Ectodermal cell (in vitro differentiated cells): ENCODE results near the gene HIF1AN.

Source experiments
- H3K27ac ChIP-seq: 2 replicates; pipeline ENCODE4 v1.7.0; 2013; ENCODE audit warnings: mild to moderate bottlenecking, low read depth, low read length; ENCODE audit not compliant: insufficient read depth, poor library complexity, severe bottlenecking
- H3K27me3 ChIP-seq: 2 replicates; pipeline ENCODE4 v1.7.0; 2013; ENCODE audit warnings: mild to moderate bottlenecking, low read length; ENCODE audit not compliant: insufficient read depth, control insufficient read depth, poor library complexity, severe bottlenecking
- H3K36me3 ChIP-seq: one replicate; pipeline ENCODE4 v1.7.0; 2013; ENCODE audit warnings: low read length; ENCODE audit not compliant: control insufficient read depth, insufficient read depth
- H3K4me1 ChIP-seq: one replicate; pipeline ENCODE4 v1.7.0; 2013; ENCODE audit warnings: low read length; ENCODE audit not compliant: control insufficient read depth, insufficient read depth
- H3K4me3 ChIP-seq: 2 replicates; pipeline ENCODE4 v1.7.0; 2013; ENCODE audit warnings: low read depth, low read length, control low read depth; ENCODE audit not compliant: insufficient read depth
- H3K9me3 ChIP-seq: 2 replicates; pipeline ENCODE4 v1.7.0; 2013; ENCODE audit warnings: mild to moderate bottlenecking, low read length, moderate library complexity; ENCODE audit not compliant: control insufficient read depth
- WGBS, 2 experiments: methylation state at CpG; one replicate each; pipeline ENCODE4 v1.1.7; 2013; ENCODE audit warnings: missing lambda C conversion rate in 2 of 2; 5-methylcytosine and 5-hydroxymethylcytosine counted together

Gene HIF1AN

GRCh38 chr10:100506596-100507356 lies 29.0 kb upstream of the HIF1AN start:
- no peaks in the 10 kb centered on the region for H3K4me1 ChIP-seq
- H3K9me3 ChIP-seq: no peaks in the 10 kb centered on the region
- 92 to 97% methylated on average over 4 to 5 of the region's 5 CpGs for WGBS, 2 experiments
- no peaks in the 10 kb centered on the region for H3K36me3 ChIP-seq
- H3K27me3 ChIP-seq: peaks cover 50% of the 10 kb centered on the region
- H3K27ac ChIP-seq: no peak overlapping the region
- H3K4me3 ChIP-seq: no peak overlapping the region

GRCh38 chr10:100507357-100507732 lies 28.4 kb upstream of the HIF1AN start:
- WGBS, 2 experiments: 89 to 92% methylated on average over 5 of the region's 5 CpGs
- Histone ChIP-seq H3K4me1 (no peaks in the 10 kb centered on the region), H3K9me3 (no peaks in the 10 kb centered on the region), H3K27me3 (peaks cover 44% of the 10 kb centered on the region), H3K27ac (no peak overlapping the region), H3K4me3 (no peak overlapping the region), H3K36me3 (no peaks in the 10 kb centered on the region)

GRCh38 chr10:100508266-100508665 lies 27.5 kb upstream of the HIF1AN start:
- Histone ChIP-seq H3K9me3 (no peaks in the 10 kb centered on the region), H3K36me3 (no peaks in the 10 kb centered on the region), H3K4me1 (no peaks in the 10 kb centered on the region), H3K27me3 (peaks cover 36% of the 10 kb centered on the region), H3K4me3 (no peak overlapping the region), H3K27ac (no peak overlapping the region)
- WGBS, 2 experiments: 89 to 100% methylated on average over 1 of the region's 1 CpG

GRCh38 chr10:100508691-100509150 lies 27.0 kb upstream of the HIF1AN start:
- Histone ChIP-seq H3K27me3 (peaks cover 36% of the 10 kb centered on the region), H3K36me3 (no peaks in the 10 kb centered on the region), H3K4me3 (no peak overlapping the region), H3K9me3 (no peaks in the 10 kb centered on the region), H3K4me1 (no peaks in the 10 kb centered on the region), H3K27ac (no peak overlapping the region)
- WGBS, 2 experiments: 37 to 40% methylated on average over 3 of the region's 3 CpGs

GRCh38 chr10:100509241-100509840 lies 26.4 kb upstream of the HIF1AN start:
- H3K4me1 ChIP-seq: no peaks in the 10 kb centered on the region
- no peaks in the 10 kb centered on the region for H3K9me3 ChIP-seq
- H3K36me3 ChIP-seq: no peaks in the 10 kb centered on the region
- H3K27me3 ChIP-seq: peaks cover 31% of the 10 kb centered on the region
- 89 to 92% methylated on average over 7 to 8 of the region's 8 CpGs for WGBS, 2 experiments
- H3K4me3 ChIP-seq: no peak overlapping the region
- H3K27ac ChIP-seq: no peak overlapping the region

- Histone ChIP-seq H3K27ac (no peak overlapping the region), H3K27me3 (peaks cover 21% of the 10 kb centered on the region)
- 90% methylated on average over 7 of the region's 7 CpGs for WGBS, 2 experiments
Measured at GRCh38 chr10:100510533-100511308, 25.0 kb upstream of the HIF1AN start.

GRCh38 chr10:100515612-100516011 lies 20.1 kb upstream of the HIF1AN start:
- no peak overlapping the region for H3K27ac ChIP-seq
- H3K4me1 ChIP-seq: no peaks in the 10 kb centered on the region
- WGBS, 2 experiments: 83 to 90% methylated on average over 3 of the region's 3 CpGs
- no peak overlapping the region for H3K4me3 ChIP-seq
- H3K36me3 ChIP-seq: no peaks in the 10 kb centered on the region
- H3K9me3 ChIP-seq: no peaks in the 10 kb centered on the region
- H3K27me3 ChIP-seq: peaks cover 31% of the 10 kb centered on the region

More at GRCh38 chr10:100510533-100511308, 25.0 kb upstream of the HIF1AN start:
- no peaks in the 10 kb centered on the region for H3K9me3 ChIP-seq
- no peaks in the 10 kb centered on the region for H3K36me3 ChIP-seq
- H3K4me1 ChIP-seq: no peaks in the 10 kb centered on the region
- no peak overlapping the region for H3K4me3 ChIP-seq

- H3K9me3 ChIP-seq: no peaks in the 10 kb centered on the region
- H3K27me3 ChIP-seq: peaks cover 42% of the 10 kb centered on the region
- H3K27ac ChIP-seq: no peak overlapping the region
- H3K4me3 ChIP-seq: no peak overlapping the region
- H3K4me1 ChIP-seq: no peaks in the 10 kb centered on the region
- 74 to 76% methylated on average over 2 of the region's 2 CpGs for WGBS, 2 experiments
- H3K36me3 ChIP-seq: no peaks in the 10 kb centered on the region
Measured at GRCh38 chr10:100516847-100517246, 18.9 kb upstream of the HIF1AN start.

- Histone ChIP-seq H3K4me3 (no peak overlapping the region), H3K27ac (no peak overlapping the region), H3K9me3 (no peaks in the 10 kb centered on the region), H3K27me3 (peaks cover 48% of the 10 kb centered on the region), H3K4me1 (no peaks in the 10 kb centered on the region), H3K36me3 (peaks cover under 1% of the 10 kb centered on the region)
- 14 to 19% methylated on average over 7 of the region's 7 CpGs for WGBS, 2 experiments
Measured at GRCh38 chr10:100518761-100519241, 16.9 kb upstream of the HIF1AN start.
